NCI-H2196 (cell line): ENCODE measurements around the gene CAMK1D.
A peak's percentile ranks its signal among the peaks of the same experiment; 100 is the strongest.

ENCODE experiments used
- DNase-seq: peaks from one replicate; lab custom pipeline; 2025; ENCODE audit not compliant: unreplicated experiment; lab: John Stamatoyannopoulos, UW

CAMK1D gene

DNA sequence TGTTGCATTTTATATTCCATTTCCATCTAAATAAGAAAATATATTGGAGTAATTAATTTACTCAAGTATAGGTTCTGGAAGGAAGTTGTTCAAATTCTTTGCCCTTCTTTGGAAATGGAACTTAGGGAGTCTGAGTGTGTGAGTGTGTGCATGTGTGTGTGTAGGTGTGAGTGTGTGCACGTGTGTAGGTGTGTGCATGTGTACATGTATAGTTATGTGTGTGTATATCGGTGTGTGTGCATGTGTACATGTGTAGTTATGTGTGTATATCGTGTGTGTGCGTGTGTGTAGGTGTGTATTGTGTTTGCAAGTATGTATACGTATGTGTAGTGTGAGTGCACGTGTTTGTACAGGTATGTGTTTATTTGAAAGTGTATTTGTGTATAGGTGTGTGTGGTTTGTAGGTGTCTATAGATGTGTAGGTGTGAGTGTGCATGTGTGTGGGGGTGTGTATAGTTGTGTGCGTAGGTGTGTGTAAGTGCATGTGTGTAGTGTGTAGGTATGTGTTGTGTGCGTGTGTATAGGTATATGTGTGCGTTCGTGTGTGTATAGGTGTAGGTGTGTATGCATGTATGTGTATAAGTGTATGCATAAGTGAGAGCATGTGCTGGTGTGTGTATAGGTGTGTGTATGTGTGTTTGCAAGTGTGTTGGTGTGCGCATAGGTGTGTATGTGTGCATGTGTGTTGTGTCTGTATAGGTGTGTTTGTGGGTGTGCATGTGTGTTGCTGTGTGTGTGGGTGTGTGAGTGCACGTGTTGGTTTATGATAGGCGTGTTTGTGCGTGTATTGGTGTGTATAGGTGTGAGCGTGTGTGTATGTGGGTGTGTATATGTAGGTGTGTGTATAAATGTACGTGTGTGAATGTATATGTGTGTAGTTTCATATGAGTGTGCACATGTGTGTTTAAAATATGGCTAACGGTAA lies 266.2 kb downstream of the CAMK1D start:
- DNase-seq, result no peak

GRCh38 chr10:12617191-12618175 lies 268.1 kb downstream of the CAMK1D start:
- DNase-seq, result no peak

GRCh38 chr10:12622016-12622415 lies 272.7 kb downstream of the CAMK1D start:
- DNase-seq, result no peak

GRCh38 chr10:12622691-12623090 lies 273.3 kb downstream of the CAMK1D start:
- DNase-seq, result no peak

DNA sequence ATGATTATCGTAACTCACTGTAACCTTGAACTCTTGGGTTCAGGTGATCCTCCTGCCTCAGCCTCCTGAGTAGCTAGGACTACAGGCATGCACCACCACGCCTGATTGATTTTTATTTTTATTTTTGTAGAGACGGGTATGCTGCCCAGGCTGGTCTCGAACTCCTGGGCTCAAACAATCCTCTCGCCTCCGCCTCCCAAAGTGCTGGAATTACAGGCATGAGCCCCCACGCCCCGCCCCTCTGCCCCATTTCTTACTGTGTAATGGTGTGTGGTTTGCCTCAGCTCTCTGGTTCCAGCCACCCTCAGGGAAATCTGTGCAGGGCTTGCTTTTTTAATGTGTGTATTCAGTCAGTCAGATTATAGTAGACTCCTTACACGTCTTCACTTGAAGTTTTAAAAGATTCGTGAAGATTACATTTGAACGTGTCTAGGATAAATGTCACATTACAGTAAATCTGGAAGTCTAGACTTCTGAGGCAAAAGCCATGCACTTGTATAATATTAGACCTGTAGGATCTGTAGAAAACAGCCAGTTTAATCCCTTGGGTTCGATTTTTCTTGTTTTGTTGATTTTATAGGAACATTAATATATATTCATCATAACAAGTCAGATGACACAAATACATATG lies 276.2 kb downstream of the CAMK1D start:
- DNase-seq, result no peak

- no peak for DNase-seq
Observed at GRCh38 chr10:12628153-12628552, 278.8 kb downstream of the CAMK1D start.

DNA sequence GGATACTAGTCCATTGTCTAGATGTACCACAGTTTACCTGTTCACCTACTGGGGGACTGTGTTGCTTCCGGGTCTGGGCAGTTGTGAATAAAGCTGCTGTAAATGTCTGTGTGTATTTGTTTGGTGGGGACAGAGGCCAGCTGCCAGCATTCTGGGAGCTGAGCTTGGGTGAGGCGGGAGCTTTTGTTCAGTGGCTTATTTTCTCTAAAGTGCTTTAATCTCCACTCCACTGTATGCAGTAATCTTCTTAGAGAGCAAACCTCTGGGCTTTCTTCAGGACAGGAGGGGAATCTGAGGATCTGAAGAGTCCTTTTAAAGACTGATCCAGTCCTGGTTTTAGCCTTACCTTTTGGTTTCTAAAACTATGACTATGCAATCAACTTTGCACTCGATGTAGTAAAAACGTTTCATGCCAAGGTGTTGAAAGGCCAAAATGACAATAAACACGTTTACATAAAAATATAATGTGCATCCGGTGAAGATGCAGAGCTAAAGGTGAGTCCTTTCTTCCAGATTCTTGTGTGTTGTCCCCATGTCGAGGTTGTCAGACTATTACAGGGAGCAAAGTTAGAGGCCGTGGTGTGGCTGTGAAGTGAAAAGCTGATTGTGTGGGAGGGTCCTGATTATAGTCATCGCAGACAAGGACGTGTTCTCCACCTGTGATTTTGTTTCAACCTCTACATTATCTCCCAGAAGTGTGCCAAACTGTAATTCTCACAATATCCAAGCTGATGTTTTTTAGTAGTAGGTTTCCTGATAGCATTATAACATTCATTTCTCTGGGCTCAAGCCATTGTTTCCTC lies 279.8 kb downstream of the CAMK1D start:
- peak; percentile 15 for DNase-seq

DNA sequence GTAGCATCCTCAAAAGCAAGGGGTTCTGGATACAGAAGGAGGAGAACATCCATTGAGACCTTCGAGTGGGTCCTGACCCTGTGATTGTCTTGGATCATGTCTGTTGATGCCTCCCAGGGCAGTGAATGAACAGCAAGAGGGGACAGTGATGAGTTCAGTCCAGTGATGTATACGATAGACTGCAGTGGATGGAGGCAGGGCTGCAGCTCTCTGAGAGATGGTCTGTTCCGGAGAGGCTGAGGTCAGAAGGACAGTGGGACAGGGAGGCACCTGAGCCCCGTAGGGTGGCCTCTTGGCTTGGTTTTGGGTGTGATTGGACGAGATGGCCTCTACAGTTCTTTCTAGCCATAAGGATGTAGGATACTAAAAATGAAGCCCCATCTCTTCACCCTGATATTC lies 280.4 kb downstream of the CAMK1D start:
- DNase-seq, result no peak

GRCh38 chr10:12631216-12631615 lies 281.9 kb downstream of the CAMK1D start:
- no peak for DNase-seq

DNA sequence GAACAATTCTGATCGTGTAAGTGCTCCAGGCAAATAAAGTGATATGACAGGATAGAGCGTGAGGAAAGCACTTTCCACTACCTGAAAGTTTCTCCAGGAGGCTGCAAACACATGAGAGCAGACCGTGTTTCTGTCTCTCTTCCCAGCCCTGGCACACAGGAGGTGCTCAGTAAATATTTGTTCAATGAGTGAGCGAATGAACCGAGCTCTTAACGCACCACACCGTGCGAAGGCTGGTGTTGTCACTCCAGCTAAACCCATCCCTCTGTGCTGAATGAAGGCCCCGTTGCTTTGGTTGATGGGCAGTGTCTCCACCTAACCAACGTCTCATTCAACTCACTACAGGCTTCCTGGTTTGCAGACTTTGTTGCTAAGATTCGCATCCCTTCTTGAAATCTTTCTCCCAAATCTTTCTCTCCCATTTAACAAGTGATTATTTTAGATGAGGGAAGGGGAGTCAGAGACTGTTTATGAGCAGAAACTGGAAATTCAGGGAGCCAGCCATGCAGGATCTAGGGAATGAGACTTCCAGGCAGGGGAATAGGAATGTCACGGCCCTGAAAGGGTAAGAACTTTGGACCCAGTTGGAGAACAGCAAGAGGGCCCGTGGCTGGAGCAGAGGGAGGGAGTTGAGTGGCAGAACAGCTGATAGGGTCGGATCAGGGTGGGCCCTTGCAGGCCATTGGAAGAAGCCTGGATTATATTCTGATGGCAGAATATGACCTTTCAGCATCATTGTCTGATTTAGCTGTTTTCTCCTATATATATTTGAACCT lies 282.6 kb downstream of the CAMK1D start:
- no peak for DNase-seq

- no peak for DNase-seq
Observed at GRCh38 chr10:12633776-12634620, 284.7 kb downstream of the CAMK1D start.

- DNase-seq, result no peak
Observed at GRCh38 chr10:12634621-12634931, 285.2 kb downstream of the CAMK1D start.

GRCh38 chr10:12635127-12635541 lies 285.8 kb downstream of the CAMK1D start:
- no peak for DNase-seq

- no peak for DNase-seq
Observed at GRCh38 chr10:12636571-12636970, 287.2 kb downstream of the CAMK1D start.

GRCh38 chr10:12637649-12638048 lies 288.3 kb downstream of the CAMK1D start:
- DNase-seq, result no peak

DNA sequence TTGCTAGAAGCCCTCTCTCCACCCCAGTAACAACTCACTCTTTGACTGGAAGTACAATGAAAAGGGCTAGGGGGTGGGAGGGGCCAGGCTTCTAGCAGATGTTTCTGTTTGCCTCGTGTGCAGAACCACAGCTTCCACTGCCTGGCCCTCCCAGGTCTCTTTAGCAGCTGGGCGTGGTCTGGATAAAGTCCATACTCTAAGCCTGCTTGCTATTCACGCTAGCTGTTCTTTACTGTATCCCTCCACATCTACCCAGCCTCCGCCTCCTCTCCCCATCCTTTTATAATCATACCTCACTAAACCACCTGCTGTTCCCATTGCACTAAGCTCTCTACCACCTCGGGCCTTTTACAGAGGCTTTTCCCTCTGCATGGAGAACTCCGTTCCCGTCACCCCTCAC lies 288.8 kb downstream of the CAMK1D start:
- peak; percentile 74 for DNase-seq

DNA sequence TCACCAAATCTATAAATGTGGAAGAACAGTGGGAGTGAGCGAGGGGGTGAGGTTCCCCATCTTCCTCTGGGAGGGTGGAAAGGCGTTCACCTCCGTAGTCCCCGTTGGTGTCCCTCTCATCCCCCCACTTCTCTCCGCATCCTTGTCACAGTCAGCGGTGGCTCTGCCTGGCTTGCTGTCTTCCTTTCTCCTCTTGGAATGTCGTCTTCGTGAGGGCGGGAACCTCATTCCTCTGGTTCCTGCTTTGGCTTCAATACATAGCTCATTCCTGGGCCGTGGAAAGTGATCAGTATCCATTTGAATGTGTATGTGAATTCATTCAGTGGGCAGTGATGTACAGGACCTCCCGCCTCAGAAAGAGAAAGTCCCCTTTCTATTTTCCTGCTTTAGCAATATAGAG lies 289.4 kb downstream of the CAMK1D start:
- no peak for DNase-seq

DNA sequence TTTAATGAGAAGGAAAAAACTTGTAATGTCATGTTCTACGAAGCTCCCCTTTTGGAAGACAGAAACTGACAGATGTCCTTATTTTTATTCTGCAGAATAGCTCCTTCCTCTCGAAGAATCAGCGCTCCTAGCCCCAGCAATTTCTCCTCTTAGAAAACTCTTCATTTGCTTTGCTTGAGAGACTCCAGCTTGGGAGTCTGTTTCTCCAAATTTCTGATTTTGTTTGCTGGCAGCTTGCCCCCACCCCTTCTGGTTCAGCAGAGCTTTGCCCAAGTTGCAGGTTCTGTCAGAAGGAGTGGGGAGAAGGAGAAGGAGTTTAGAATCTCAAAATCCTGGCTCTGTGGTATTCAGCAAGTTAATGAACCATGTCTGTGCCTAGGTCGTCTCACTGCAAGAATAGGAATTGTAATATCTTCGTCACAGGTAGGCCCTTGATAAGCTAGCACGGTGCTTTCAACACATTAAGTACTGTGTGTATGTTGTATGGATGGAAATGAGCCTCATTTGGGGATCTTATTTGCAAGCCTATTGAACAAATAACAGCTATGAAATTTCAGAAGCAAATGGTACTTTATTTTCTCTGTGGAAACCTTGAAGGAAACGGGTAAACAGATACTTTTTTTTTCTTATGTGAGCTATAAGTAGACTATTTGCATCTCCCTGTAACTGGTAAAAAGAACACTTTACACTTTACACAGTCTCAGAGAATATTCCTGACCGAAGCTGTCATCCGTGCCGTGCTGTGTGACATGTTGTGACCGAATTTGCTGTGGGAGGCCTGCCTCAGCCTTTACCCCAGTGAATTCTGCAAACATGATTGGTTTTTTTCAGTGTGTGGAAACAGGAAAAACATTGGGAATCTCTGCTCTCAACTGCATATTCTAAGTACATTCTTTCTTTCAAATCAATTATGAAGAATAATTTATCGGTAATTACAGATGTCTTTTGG lies 290.9 kb downstream of the CAMK1D start:
- DNase-seq, result no peak
